Keratinocyte (primary cell): Measurements from ENCODE around the gene CDCA4. TPM values are rescaled to one million over a fixed set of nuclear protein-coding genes. Genes with fewer than 3 reads are reported as not detected.

ENCODE experiments used
- DNase-seq: peaks from one replicate; pipeline ENCODE4 v3.0.0-alpha.2; 2011; ENCODE audit warnings: low read depth, missing footprints, low spot score
- FAIRE-seq: peaks from 2 replicates; lab custom pipeline; 2011; peaks lifted over from hg19 to GRCh38; lab: Jason Lieb, UNC
- H2AFZ ChIP-seq: 2 replicates; pipeline ENCODE4 v1.6.0; 2012; ENCODE audit warnings: low read length, control low read depth, inconsistent platforms; ENCODE audit not compliant: control insufficient read depth
- H3K27ac ChIP-seq: 2 replicates; pipeline ENCODE4 v1.5.1; 2011; ENCODE audit warnings: low read length; ENCODE audit not compliant: control insufficient read depth, insufficient read depth
- H3K27me3 ChIP-seq: 3 replicates; pipeline ENCODE4 v1.6.0; 2011; ENCODE audit warnings: low read length; ENCODE audit not compliant: control insufficient read depth, insufficient read depth; ENCODE audit errors: extremely low read depth
- H3K36me3 ChIP-seq, 2 experiments: 2 replicates in 1 of 2; 3 replicates in 1 of 2; pipeline ENCODE4 v1.5.1; 2011; ENCODE audit warnings: low read length in 2 of 2, mild to moderate bottlenecking in 1 of 2; ENCODE audit not compliant: control insufficient read depth in 2 of 2, insufficient read depth in 2 of 2; ENCODE audit errors: extremely low read depth in 1 of 2
- H3K4me1 ChIP-seq: 3 replicates; pipeline ENCODE4 v1.5.1; 2011; ENCODE audit warnings: low read length; ENCODE audit not compliant: control insufficient read depth, insufficient read depth; ENCODE audit errors: extremely low read depth
- H3K4me2 ChIP-seq: 3 replicates; pipeline ENCODE4 v1.6.0; 2011; ENCODE audit warnings: low read depth, low read length; ENCODE audit not compliant: control insufficient read depth, insufficient read depth; ENCODE audit errors: extremely low read depth
- H3K4me3 ChIP-seq, 3 experiments: fragments of 200-600 bp in 1 of 3; sonication (generic) in 1 of 3; 2 replicates in 2 of 3; 3 replicates in 1 of 3; pipeline ENCODE4 v1.5.1; 2011 to 2016; ENCODE audit warnings: low read length in 3 of 3, mild to moderate bottlenecking in 3 of 3, control low read depth in 2 of 3, inconsistent platforms in 1 of 3, low read depth in 1 of 3, mixed read lengths in 1 of 3, mixed run types in 1 of 3, moderate library complexity in 1 of 3; ENCODE audit not compliant: control insufficient read depth in 2 of 3, insufficient read depth in 2 of 3; ENCODE audit errors: extremely low read depth in 1 of 3
- H3K79me2 ChIP-seq: 2 replicates; pipeline ENCODE4 v1.6.0; 2012; ENCODE audit warnings: low read length; ENCODE audit not compliant: control insufficient read depth, insufficient read depth
- H3K9ac ChIP-seq: 3 replicates; pipeline ENCODE4 v1.6.0; 2011; ENCODE audit warnings: low read length; ENCODE audit not compliant: control insufficient read depth, insufficient read depth; ENCODE audit errors: extremely low read depth
- H3K9me1 ChIP-seq: 3 replicates; pipeline ENCODE4 v1.6.0; 2011; ENCODE audit warnings: low read length; ENCODE audit not compliant: control insufficient read depth, insufficient read depth; ENCODE audit errors: extremely low read depth
- H3K9me3 ChIP-seq: 2 replicates; pipeline ENCODE4 v1.5.1; 2012; ENCODE audit warnings: low read depth, low read length; ENCODE audit not compliant: control insufficient read depth
- H4K20me1 ChIP-seq: 3 replicates; pipeline ENCODE4 v1.6.0; 2011; ENCODE audit warnings: low read length; ENCODE audit not compliant: control insufficient read depth, insufficient read depth; ENCODE audit errors: extremely low read depth
- EZH2 ChIP-seq: IDR thresholded peaks from one replicate; pipeline ENCODE4 v1.6.1; 2012; ENCODE audit warnings: inconsistent platforms, mild to moderate bottlenecking, low read length, moderate library complexity
- dilution Hi-C: fragments of 300-500 bp; cut with MboI; formaldehyde crosslinking; loops from one replicate; pipeline ENCODE4 v1.7.0; 2020; ENCODE audit warnings: low sequenced_read_pairs; ENCODE audit not compliant: extremely low pct_ligation_motif_present
- polyA plus RNA-seq, 5 experiments: library from polyadenylated mRNA; depleted of rRNA in 3 of 5; stranded (reverse) in 3 of 5; stranded (forward) in 1 of 5; unstranded in 1 of 5; fragments of >200 nt; gene quantifications; 1 replicate in 1 of 5; 2 replicates in 3 of 5; 3 replicates in 1 of 5; pipeline versions ENCODE4 v1.2.1 to v1.2.3, GENCODE V29; 2011 to 2012; ENCODE audit warnings: missing spikeins in 2 of 5, low read depth in 1 of 5, low replicate concordance in 1 of 5
- TF ChIP-seq, protein P1 (sequence below), 3 experiments: IDR thresholded peaks in 1 of 3; conservative IDR thresholded peaks in 1 of 3; optimal IDR thresholded peaks in 1 of 3; 2 replicates in 2 of 3; 3 replicates in 1 of 3; pipeline versions ENCODE3 to v1.5.1; 2011; ENCODE audit warnings: low read length in 3 of 3, mild to moderate bottlenecking in 3 of 3, moderate library complexity in 2 of 3, control low read depth in 1 of 3, inconsistent platforms in 1 of 3; ENCODE audit not compliant: insufficient read depth in 2 of 3; ENCODE audit errors: extremely low read depth in 1 of 3

Gene CDCA4
- polyA plus RNA-seq, 1 donor (not counting 4 experiments of a cell fraction or from before 2014, with no cell fraction given) = 35.7 TPM

DNA sequence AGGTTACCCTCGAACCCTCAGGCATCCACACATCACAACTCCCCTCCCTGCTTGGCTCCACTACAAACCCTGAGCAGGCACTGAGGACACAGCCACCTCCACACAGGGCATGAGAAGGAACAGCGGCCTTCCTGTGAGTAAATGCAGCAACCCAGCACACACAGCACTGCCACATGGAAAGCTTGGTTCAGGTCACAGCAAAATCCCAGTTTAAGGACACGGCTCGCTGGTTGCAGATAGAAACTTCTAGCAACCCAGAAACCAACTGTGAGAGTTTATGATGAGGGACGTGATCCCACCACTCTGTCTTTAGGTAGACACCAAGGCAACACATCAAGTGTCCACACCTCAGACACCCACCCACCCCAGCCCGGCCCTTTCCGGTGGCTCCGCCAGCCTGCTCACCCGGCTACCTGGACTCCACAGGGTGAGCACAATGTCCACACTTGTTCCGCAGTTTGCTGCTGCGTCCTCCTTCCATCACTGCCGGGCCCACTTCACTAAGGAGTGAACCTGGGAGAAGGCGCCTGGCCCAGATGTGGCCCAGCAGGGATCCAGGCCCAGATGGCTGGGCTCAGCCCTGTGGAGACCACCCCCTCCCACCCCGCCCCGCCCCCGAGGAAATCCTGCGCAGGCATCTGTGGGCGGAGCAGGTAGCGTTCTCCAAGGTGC is 13.2 kb downstream of the CDCA4 start:
- Histone ChIP-seq H3K36me3 (peaks cover 24 to 30% of the 10 kb centered on the region in 2 experiments), H3K9me3 (no peaks in the 10 kb centered on the region), H3K79me2 (peaks cover 69% of the 10 kb centered on the region), H3K9me1 (no peaks in the 10 kb centered on the region), H3K27me3 (no peaks in the 10 kb centered on the region), H2AFZ (no peak overlapping the region), H3K4me1 (peaks cover under 1% of the 10 kb centered on the region), H4K20me1 (peaks cover 20% of the 10 kb centered on the region), H3K27ac (no peak overlapping the region), H3K4me3 (no peak overlapping the region), H3K4me2 (no peak overlapping the region), H3K9ac (no peak overlapping the region)
- FAIRE-seq = no peak
- TF ChIP-seq EZH2 = no peak
- TF ChIP-seq, protein P1, sequence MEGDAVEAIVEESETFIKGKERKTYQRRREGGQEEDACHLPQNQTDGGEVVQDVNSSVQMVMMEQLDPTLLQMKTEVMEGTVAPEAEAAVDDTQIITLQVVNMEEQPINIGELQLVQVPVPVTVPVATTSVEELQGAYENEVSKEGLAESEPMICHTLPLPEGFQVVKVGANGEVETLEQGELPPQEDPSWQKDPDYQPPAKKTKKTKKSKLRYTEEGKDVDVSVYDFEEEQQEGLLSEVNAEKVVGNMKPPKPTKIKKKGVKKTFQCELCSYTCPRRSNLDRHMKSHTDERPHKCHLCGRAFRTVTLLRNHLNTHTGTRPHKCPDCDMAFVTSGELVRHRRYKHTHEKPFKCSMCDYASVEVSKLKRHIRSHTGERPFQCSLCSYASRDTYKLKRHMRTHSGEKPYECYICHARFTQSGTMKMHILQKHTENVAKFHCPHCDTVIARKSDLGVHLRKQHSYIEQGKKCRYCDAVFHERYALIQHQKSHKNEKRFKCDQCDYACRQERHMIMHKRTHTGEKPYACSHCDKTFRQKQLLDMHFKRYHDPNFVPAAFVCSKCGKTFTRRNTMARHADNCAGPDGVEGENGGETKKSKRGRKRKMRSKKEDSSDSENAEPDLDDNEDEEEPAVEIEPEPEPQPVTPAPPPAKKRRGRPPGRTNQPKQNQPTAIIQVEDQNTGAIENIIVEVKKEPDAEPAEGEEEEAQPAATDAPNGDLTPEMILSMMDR (optimal IDR thresholded peaks at IDR 0.05 in 1 of 3, IDR thresholded peaks at IDR 0.05 in 1 of 3, conservative IDR thresholded peaks at IDR 0.05 in 1 of 3; ENCODE audit: extremely low read depth in 1 of 3, insufficient read depth in 2 of 3, low read length in 3 of 3) = no peak
- no peak for DNase-seq
- dilution Hi-C loops = no loop called here

- no peaks in the 10 kb centered on the region for H3K27me3 ChIP-seq
- H3K79me2 ChIP-seq = peaks cover 62% of the 10 kb centered on the region
- H2AFZ ChIP-seq = no peak overlapping the region
- no peak overlapping the region for H3K9ac ChIP-seq
- TF ChIP-seq EZH2 = no peak
- TF ChIP-seq, protein P1 (optimal IDR thresholded peaks at IDR 0.05 in 1 of 3, IDR thresholded peaks at IDR 0.05 in 1 of 3, conservative IDR thresholded peaks at IDR 0.05 in 1 of 3; ENCODE audit: extremely low read depth in 1 of 3, insufficient read depth in 2 of 3, low read length in 3 of 3) = no peak
- dilution Hi-C loops = no loop called here
- FAIRE-seq (no peak), DNase-seq (no peak)
- H3K4me2 ChIP-seq = no peak overlapping the region
- H3K27ac ChIP-seq = no peak overlapping the region
- H3K4me1 ChIP-seq = no peaks in the 10 kb centered on the region
- peaks cover 17% of the 10 kb centered on the region for H4K20me1 ChIP-seq
- H3K4me3 ChIP-seq = no peak overlapping the region
- H3K36me3 ChIP-seq = peaks cover 21 to 30% of the 10 kb centered on the region in 2 experiments
- H3K9me1 ChIP-seq = no peaks in the 10 kb centered on the region
- H3K9me3 ChIP-seq = no peaks in the 10 kb centered on the region
Observed at GRCh38 chr14:105006831-105007592, 13.9 kb downstream of the CDCA4 start.
